Activated naive CD4-positive, alpha-beta T cell treated with anti-CD3 and anti-CD28 coated beads, Interleukin-2, amount 50 U/mL, for 72 hours (primary cell): ENCODE measurements around the gene CALML5. TPM values are rescaled to one million over a fixed set of nuclear protein-coding genes. Genes with fewer than 3 reads are reported as not detected.

ENCODE experiments used
- ATAC-seq, 2 donors: fragments of 150-1000 bp; cut with Tn5 transposase; 2 replicates each; pipeline ENCODE4 v1.10.0; 2021; ENCODE audit warnings: mild to moderate bottlenecking in 2 of 2, moderate library complexity in 2 of 2
- DNase-seq, 2 donors: peaks; one replicate each; pipeline ENCODE4 v3.0.0; 2021 to 2022; ENCODE audit warnings: low spot score in 2 of 2
- H3K27ac Mint-ChIP-seq, 2 donors: one replicate each; pipeline ENCODE4 v1.8.0; 2022; ENCODE audit warnings: mild to moderate bottlenecking in 2 of 2, mixed read lengths in 2 of 2
- H3K36me3 Mint-ChIP-seq, 2 donors: one replicate each; pipeline ENCODE4 v1.8.0; 2022; ENCODE audit warnings: mixed read lengths in 2 of 2
- H3K9me3 Mint-ChIP-seq, 2 donors: one replicate each; pipeline ENCODE4 v1.8.0; 2022; ENCODE audit warnings: mixed read lengths in 2 of 2
- total RNA-seq, 2 donors: library from RNA; stranded (reverse); gene quantifications; one replicate each; pipeline ENCODE4 v1.2.3, GENCODE V29; 2022

CALML5 gene
- total RNA-seq, 2 donors from 2014 or later = not detected

DNA sequence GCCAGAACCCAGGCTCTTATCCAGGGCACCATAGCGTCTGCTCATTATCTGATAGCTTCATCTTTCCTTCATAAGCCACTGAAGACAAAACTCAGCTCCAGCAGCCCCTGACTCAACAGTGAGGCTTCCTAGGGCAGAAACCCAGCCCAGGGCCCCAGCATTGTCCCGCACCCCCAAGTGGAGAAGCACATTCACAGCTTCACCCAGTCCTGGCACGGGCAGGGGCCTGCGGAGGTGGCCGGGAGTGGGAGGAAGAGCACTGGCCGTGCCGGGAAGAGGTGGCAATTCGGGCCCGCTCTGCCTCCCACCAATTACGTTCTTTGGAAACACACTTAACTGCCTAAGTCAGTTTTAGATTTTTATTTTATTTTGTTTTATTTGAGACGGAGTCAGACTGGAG lies 10.3 kb upstream of the CALML5 start:
- H3K36me3 Mint-ChIP-seq = no peaks in the 10 kb centered on the region
- DNase-seq = no peak
- no peak overlapping the region for H3K27ac Mint-ChIP-seq
- H3K9me3 Mint-ChIP-seq = no peaks in the 10 kb centered on the region
- no peak for ATAC-seq

DNA sequence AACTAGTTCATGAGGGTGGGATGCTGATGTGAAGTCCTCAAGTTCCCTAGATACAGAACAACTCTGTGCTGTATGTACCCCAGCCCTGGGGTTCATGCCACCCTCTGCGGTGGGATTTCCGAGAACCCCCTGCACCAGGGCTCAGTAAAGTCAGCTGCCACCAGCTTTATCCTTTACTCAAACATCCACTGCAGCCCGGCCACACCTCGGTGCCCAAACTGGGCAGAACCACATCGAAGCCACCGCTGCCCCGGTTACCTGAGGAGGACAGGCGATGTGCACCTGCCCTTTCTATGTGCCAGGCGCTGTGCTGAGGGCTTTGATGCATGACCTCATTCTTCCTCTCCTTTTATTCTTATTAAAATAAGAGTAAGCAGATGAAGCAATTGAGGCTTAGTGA lies 9.9 kb upstream of the CALML5 start:
- no peak for ATAC-seq

DNA sequence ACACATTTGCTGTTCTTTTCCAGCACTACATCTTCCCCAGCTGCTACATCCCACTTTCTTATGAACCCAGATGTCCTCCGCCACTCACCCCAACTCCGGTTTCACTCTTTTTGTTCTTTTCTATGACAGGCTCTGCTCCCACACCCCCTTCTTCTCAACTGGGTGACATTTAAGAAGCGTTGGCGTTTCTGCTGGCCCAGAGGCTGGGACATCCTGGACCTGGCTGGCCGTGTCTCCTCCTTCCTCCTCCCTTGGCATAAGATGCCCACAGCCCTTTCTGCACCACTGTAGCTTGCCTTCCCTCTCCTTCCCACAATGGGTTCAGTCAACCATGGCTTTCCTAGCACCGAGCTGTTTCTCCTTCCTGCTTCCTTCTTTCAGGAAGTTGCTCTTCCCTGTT lies 9.4 kb upstream of the CALML5 start:
- Mint-ChIP-seq H3K9me3 (no peaks in the 10 kb centered on the region), H3K36me3 (no peaks in the 10 kb centered on the region), H3K27ac (no peak overlapping the region)
- ATAC-seq (no peak), DNase-seq (no peak)

More for the DNA sequence above, 9.9 kb upstream of the CALML5 start:
- DNase-seq = no peak
- H3K36me3 Mint-ChIP-seq = no peaks in the 10 kb centered on the region
- H3K27ac Mint-ChIP-seq = no peak overlapping the region
- H3K9me3 Mint-ChIP-seq = no peaks in the 10 kb centered on the region

DNA sequence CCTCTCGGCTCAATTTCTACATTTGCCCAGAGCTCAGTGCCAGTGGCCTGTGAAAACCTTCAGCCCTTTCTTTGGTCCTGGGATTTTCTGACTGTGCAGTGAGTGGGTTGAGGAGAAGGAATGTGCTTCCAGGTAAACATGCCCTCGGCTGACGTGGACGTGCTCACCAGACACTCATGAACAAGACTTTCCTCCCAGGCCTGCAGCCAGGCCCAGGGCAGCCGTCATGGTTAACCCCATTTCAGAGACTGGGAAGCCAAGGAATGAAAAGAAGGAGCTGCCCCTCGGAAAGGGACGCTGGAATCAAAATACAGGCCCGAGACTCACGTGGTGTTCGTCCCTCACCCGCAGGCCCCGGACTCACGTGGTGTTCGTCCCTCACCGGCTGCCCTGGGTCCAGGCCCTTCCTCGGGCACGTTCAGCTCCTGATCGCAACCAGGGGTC lies 8.8 kb upstream of the CALML5 start:
- DNase-seq (no peak), ATAC-seq (no peak)
- Mint-ChIP-seq H3K9me3 (no peaks in the 10 kb centered on the region), H3K36me3 (no peaks in the 10 kb centered on the region), H3K27ac (no peak overlapping the region)

DNA sequence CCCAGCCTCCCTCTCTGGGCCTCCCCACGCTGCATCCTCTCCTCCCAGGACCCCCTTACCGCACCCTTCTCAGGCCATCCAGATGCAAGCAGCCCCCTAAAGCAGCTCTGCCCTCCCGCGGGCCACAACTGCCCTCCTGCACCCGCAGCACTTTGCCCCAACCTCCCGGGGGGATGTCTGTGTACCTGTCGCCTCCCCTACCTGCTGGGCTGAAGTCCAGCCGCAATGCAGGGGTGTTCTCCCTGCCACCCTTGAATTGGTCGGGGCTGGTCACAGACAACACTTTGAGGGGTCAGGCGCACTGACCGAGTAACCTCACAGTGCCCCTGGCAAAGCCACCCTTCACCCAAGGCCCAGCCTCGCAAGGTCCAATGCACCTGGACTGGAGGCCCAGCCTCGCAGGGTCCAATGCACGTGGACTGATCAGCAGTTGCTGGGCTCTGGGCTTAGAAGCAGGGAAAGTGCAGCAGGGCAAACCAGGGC lies 8.3 kb upstream of the CALML5 start:
- no peak for ATAC-seq
- H3K9me3 Mint-ChIP-seq = no peaks in the 10 kb centered on the region
- no peaks in the 10 kb centered on the region for H3K36me3 Mint-ChIP-seq
- no peak for DNase-seq
- no peak overlapping the region for H3K27ac Mint-ChIP-seq

DNA sequence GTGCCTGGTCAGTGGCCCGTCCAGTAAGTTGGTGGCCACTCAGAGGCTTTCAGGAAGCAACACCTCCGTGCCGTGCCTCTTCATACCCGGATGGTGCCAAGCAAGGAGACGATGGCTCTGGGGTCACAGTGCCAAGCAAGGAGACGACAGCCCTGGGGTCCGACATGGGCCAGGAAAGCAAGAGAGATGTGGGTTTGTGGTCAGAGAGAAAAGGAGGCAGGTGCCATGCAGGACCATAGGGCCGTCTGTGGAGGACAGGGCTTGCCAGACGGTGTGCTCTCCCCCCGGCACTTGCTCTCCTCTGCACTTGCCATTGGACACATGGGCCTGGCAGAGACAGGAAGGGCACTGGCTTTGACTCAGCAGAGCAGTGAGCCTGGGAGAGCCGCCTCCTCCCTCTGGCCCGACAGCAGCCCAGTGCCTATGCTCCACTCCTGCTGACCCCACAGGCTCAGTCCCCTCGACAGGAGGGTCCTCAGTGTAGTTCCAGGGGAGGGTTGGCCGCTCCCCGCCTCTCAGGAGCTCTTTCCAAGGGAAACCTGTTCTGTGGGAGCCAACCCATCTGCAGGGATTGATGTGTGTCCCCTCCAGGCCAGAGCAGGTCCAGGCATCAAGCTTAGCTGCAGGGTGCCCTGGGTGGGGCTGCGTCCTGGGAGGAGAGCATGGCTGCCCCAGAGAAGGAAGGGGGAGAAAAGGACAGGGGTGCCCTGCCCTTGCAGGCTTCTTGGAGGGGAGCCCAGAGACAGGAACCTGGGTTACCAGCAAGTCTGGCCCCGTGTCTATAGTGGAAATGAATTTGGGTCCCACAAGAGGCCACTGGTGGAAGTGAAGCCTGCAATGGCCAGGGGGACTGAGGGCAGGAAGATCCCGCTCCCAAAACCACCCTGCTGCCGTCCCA lies 7.6 kb upstream of the CALML5 start:
- Mint-ChIP-seq H3K27ac (no peak overlapping the region), H3K36me3 (no peaks in the 10 kb centered on the region), H3K9me3 (no peaks in the 10 kb centered on the region)
- no peak for ATAC-seq
- no peak for DNase-seq

DNA sequence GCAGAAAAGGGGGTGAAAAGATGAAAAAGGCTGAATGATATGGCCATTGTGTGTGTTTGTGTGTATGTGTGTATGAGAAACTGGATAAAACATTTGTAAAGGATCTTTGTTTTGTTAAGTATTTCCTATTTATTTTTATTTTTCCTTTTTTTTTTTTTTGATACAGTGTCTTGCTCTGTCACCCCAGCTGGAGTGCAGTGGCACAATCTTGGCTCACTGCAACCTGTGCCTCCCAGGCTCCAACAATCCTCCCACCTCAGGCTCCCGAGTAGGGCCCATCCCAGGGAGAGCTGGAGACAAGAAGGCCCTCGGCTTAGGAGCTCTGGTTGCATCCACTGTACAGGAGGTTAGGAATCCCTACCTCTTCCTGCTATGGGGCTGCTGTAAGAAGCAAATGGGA lies 6.9 kb upstream of the CALML5 start:
- ATAC-seq = no peak
- no peaks in the 10 kb centered on the region for H3K36me3 Mint-ChIP-seq
- H3K27ac Mint-ChIP-seq = no peak overlapping the region
- no peak for DNase-seq
- H3K9me3 Mint-ChIP-seq = no peaks in the 10 kb centered on the region

DNA sequence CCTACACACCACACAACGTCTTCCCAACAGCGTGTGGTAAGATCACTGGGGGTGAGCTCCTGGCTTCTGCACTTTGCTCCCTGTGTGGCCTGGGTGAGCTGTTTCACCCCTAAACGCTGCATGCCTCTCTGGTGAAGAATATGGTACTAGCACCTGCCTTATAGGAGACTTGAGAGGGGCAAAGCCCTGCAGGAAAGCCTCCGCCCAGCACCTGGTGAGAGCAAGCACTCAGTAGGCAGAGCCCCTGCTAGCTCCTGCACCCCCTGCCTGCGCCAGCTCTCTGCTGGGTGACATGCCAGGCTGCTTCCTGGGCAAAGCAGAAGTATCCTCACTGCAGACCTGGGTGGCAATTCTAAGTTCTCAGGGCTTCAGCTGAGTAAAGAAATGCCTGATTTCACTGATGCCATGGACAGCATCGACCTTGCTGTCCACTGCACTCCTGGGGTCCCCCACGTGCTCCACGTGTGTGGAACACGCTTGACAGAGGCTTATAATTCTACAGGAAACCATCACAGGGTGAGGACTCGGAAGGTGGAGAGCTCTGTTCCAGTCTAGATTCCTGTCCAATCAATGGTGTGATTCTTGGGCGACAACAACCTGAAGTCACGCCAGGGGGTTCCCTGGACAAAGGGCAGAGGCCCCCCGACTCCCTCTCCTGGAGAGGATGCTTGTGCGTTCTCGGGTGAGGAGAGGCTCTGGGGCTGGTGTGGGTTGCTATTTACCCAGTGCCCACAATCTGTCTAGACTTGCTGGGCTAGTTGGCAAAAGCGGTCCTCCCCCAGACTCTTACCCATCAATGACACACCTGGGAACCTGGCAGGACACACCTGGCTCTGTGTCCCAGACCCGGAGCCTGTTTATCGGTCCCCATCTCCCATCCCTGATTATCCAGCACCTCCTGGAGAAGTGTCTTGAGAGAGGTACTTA lies 5.0 kb upstream of the CALML5 start:
- H3K9me3 Mint-ChIP-seq = no peaks in the 10 kb centered on the region
- no peaks in the 10 kb centered on the region for H3K36me3 Mint-ChIP-seq
- H3K27ac Mint-ChIP-seq = no peak overlapping the region
- no peak for ATAC-seq
- no peak for DNase-seq

DNA sequence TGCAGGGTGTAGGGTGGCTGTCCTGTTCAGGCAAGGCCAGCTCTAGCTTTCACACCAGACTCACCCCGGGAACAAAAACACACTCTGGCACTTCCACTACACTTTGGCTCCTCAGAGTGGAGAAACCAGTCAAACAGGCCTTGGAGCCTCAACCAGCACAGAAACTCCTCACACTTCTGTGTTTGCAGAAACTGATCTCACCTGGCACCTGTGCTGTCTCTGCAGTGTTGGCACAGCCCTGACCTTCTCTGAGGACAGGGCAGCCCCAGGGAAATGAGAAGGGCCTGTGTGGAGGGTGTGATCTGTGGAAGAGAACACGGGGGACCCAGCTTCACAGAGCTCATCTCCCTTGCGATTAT lies 4.1 kb upstream of the CALML5 start:
- DNase-seq (no peak), ATAC-seq (no peak)
- H3K27ac Mint-ChIP-seq = peak overlapping the region in 1 of 2 donors; percentile 7
- no peaks in the 10 kb centered on the region for H3K9me3 Mint-ChIP-seq
- no peaks in the 10 kb centered on the region for H3K36me3 Mint-ChIP-seq

DNA sequence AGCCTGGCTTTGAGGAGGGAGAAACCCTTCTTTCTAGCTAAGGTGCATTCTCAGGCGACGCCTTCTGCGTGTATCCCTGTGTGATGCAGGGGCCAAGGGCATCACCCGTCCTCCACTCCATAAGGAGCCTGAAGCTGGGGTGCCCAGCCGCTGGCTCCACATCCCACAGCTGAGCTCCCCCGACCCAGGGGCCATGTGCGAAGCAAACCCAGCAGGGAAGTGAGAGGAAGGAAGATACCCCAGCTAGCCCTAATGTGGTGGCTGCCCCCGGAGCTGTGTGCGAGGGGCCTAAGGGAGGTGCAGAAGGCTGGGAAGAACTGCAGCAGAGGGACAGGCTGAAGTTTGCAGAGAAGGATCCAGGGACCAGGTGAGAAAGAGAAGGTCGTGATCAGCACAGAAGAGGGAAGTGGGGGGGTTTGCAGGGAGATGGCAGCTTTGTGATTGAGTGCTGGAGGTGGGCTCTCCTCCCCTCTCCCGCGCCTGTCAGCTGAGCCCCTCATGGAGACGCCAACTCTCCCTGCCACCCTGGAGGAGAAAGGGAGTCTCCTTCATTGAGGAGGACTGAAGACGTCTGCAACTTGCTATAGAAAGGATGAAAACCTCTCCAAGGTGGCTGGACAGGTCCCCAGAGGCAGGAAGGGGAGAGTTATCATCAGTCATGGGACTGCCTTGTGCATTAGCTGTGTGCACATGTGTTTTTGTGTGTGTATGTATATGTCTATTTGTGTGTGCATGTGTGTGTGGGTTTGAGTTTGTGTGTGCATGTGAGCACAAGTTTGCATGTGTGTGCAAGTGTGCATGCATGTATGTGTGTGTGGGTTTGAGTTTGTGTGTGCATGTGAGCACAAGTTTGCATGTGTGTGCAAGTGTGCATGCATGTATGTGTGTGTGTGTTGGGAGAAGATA lies 3.5 kb upstream of the CALML5 start:
- H3K27ac Mint-ChIP-seq = no peak overlapping the region
- ATAC-seq (no peak), DNase-seq (no peak)
- no peaks in the 10 kb centered on the region for H3K9me3 Mint-ChIP-seq
- no peaks in the 10 kb centered on the region for H3K36me3 Mint-ChIP-seq

DNA sequence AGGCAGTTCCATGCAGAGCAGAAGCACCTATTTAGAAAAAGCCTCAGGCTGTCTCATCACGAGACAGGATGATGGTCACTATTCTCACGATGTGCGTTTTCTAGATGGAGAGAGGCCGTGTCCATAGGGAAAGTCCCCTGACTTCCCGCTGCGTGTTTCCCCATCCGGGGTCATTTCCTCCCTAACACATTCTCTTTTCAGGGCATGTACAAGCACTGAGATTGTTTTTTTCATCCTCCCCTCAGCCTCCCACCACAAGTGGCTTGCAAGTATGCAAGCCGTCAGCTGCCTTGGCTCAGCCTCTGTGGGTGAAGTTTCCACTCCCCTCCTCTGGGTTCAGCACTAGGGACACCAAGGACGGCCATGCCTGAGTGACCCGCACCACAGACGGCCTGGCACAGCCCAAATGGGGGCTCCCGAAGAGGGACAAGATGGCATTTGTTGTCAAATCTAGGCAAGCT lies 2.7 kb upstream of the CALML5 start:
- no peak overlapping the region for H3K27ac Mint-ChIP-seq
- ATAC-seq (no peak), DNase-seq (no peak)
- H3K36me3 Mint-ChIP-seq = no peaks in the 10 kb centered on the region
- no peaks in the 10 kb centered on the region for H3K9me3 Mint-ChIP-seq

DNA sequence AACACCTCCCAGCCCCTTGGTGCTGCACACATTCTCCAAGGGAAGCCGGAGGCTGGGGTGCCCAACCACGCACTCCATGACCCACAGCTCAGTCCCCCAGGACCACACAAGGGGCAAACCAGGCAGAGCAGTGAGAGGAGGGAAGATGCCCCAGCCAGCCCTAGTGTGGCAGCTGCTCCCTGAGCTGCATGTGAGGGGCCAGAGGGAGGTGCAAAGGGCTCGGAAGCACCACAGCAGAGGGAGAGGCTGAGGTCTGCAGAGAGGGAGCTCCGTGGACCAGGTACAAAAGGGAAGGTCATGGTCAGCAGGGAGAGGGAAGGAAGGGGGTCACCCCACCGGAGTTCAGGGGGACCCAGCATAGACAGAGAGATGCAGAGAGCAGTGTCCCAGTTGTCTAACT lies 1.5 kb upstream of the CALML5 start:
- Mint-ChIP-seq H3K36me3 (no peaks in the 10 kb centered on the region), H3K27ac (no peak overlapping the region), H3K9me3 (no peaks in the 10 kb centered on the region)
- no peak for DNase-seq
- ATAC-seq = no peak

DNA sequence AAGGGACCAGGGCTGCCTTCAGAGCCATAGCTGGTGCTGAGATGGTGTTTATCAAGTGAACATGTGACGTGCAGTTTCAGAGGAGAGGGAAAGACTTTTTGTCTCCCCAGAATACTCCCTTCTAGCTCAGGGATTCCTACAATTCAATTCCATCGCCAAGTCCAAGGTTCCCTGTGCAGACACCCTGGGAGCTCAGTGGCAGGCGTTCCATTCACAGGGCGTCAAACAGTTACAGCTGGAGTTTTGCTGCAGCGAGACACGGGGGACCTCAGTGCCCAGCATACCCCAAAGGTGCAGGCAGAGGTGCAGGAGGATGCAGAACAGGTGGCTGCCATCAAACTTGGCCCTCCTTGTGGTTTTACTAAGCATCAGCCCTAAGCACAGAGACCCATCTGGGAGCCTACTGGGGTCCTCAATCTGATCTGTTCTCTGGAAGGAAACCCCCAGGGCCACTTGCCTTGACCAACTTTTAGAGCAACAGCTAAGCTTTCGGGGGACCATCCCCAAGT lies 846 bp upstream of the CALML5 start:
- no peak overlapping the region for H3K27ac Mint-ChIP-seq
- no peaks in the 10 kb centered on the region for H3K9me3 Mint-ChIP-seq
- no peaks in the 10 kb centered on the region for H3K36me3 Mint-ChIP-seq
- ATAC-seq (no peak), DNase-seq (no peak)

DNA sequence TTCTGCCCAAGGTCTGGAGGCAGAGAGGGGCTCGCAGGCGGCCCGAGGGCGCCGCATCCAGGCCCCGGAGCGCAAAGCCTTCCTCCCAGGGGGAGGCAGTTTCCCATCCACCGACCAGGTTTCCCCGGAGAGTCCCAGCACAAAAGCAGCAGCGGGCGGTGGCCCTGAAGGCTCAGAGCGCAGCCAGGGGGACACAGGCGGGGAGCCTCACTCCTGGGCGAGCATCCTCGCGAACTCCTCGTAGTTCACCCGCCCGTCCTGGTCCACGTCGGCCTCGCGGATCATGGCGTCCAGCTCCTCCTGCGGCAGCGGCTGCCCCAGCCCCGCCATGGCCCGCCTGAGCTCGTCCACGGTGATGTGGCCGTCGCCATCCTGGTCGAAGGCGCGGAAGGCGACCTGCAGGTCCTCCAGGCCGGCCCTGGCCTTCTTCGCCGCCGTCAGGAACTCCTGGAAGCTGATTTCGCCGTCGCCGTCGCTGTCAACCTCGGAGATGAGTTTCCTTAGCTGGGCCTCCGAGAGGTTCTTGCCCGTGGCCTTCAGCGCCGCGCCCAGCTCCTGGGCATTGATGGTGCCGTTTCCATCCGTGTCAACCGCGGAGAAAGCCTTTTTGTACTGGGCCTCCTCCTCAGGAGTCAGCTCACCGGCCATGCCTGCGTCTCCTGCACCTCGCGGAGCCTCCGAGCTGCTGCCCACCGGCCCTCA lies 428 bp downstream of the CALML5 start:
- no peaks in the 10 kb centered on the region for H3K9me3 Mint-ChIP-seq
- no peak for ATAC-seq
- no peaks in the 10 kb centered on the region for H3K36me3 Mint-ChIP-seq
- no peak overlapping the region for H3K27ac Mint-ChIP-seq
- DNase-seq = no peak

DNA sequence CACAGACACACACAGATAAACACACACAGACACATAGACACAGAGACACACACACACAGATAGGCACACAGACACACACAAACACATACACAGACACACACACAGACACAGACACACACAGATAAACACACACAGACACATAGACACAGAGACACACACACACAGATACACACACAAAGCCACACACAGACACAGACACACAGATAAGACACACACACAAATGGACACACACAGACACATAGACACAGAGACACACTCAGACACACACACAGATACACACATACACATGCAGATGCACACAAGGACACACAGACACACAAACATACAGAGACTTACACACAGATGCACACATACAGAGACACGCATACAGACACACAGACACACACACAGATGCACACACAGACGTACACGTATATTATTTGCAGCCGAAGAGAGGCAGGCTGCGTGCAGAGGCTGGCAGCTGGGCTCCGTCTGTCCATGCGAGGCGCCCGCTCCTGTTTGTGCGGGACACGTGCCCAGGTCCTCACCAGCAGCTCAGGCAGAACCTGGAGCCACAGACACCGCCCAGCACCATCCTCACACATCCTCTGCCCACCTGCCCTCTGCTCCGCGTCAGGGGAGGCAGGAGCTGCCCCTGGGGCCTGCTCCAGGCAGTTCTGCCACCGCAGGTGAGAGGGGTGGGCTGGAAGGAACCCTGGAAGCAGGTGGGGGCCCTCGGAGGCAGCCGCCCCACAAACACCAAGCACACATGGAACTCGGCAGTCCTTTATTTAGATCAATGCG lies 1.2 kb downstream of the CALML5 start:
- Mint-ChIP-seq H3K36me3 (no peaks in the 10 kb centered on the region), H3K9me3 (no peaks in the 10 kb centered on the region), H3K27ac (no peak overlapping the region)
- DNase-seq (no peak), ATAC-seq (no peak)
